Measurements from ENCODE around the gene SYTL2.

SYTL2 gene

DNA sequence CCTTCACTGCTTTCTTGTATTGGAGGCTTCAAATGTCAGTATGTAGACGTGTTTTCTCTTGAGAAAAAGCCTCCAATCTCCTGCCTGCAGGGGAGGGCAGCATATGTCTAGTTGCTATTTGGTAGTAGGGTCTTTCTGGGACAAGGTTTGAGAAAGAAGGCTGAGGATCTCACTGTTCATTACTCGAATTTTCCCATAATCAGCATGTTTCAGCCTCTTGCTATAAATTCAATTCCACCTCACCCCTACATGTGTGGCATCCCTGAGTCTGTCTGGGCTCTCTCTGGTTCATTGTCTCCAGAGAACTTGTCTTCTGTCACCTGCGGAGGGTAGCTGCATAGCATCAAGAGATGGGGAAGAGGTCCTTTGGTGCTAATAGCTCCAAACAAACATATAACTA, 24.8 kb upstream of the SYTL2 start:
- no peak for TF ChIP-seq CTCF (conservative IDR thresholded peaks at IDR 0.05; ENCODE audit: low read depth)
- no peak overlapping the region for H3K27ac ChIP-seq
- ChIA-PET CTCF (no interaction called here), POLR2A (ENCODE audit: low non-redundant PET) (no interaction called here)
- DNase-seq (ENCODE audit: low spot score), result no peak

DNA sequence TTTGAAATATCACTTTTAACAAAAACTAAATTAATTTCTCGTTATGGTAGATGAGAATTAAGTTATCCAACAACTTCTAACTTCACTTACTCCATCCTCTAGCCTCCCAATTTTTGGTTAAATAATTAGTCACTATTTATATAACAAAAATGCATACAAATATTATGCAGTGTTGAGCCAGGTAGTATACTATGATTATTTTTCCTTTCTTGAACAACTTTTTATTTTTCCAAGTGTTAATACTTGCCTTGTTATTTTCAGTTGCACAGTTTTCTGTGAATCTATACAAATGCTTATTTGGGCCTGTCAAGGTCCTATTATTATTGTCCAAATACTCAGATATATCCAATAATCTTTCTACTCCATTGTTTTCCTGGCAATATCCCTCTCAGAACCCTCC, 24.3 kb upstream of the SYTL2 start:
- DNase-seq (ENCODE audit: low spot score), result no peak
- ChIA-PET POLR2A (ENCODE audit: low non-redundant PET) (no interaction called here), CTCF (no interaction called here)
- TF ChIP-seq CTCF (conservative IDR thresholded peaks at IDR 0.05; ENCODE audit: low read depth), result no peak
- H3K27ac ChIP-seq, result no peak overlapping the region

DNA sequence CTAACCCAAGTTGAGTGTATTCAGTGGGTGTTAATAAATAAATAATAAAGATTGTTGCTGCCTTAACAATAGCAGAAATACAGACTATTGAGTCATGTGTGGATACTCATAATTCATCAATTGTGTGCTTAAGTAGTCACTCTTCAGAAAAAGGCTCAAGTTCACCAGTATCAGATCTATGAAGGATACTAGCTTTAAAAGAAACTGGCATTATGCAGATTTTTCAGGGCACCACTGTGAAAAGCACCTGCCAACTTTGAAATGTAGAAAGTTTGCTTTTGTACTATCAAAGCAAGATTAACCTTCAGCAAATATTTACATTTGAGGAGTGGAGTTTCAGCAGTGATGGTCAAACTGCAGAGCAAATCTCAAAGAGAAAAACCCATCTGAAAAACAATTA, 20.1 kb upstream of the SYTL2 start:
- no peak for DNase-seq (ENCODE audit: low spot score)
- no peak for TF ChIP-seq CTCF (conservative IDR thresholded peaks at IDR 0.05; ENCODE audit: low read depth)
- ChIA-PET CTCF (no interaction called here), POLR2A (ENCODE audit: low non-redundant PET) (no interaction called here)
- no peak overlapping the region for H3K27ac ChIP-seq

- no peak overlapping the region for H3K27ac ChIP-seq
- POLR2A ChIA-PET (ENCODE audit: low non-redundant PET), result no interaction called here
- CTCF ChIA-PET, result interaction anchor here (0.6 kb wide), 1 partner anchor 33 kb away, joined by 3 read pairs; no protein-coding TSS in a partner anchor
- no peak for DNase-seq (ENCODE audit: low spot score)
- no peak for TF ChIP-seq CTCF (conservative IDR thresholded peaks at IDR 0.05; ENCODE audit: low read depth)
Measured at GRCh38 chr11:85829172-85829571, 18.2 kb upstream of the SYTL2 start.

- H3K27ac ChIP-seq, result no peak overlapping the region
- POLR2A ChIA-PET (ENCODE audit: low non-redundant PET), result no interaction called here
- CTCF ChIA-PET, result interaction anchor here (0.7 kb wide), 1 partner anchor 345 kb away, joined by 4 read pairs; no protein-coding TSS in a partner anchor
- DNase-seq (ENCODE audit: low spot score), result no peak
- TF ChIP-seq CTCF (conservative IDR thresholded peaks at IDR 0.05; ENCODE audit: low read depth), result no peak
Measured at GRCh38 chr11:85828640-85828978, 17.7 kb upstream of the SYTL2 start.

DNA sequence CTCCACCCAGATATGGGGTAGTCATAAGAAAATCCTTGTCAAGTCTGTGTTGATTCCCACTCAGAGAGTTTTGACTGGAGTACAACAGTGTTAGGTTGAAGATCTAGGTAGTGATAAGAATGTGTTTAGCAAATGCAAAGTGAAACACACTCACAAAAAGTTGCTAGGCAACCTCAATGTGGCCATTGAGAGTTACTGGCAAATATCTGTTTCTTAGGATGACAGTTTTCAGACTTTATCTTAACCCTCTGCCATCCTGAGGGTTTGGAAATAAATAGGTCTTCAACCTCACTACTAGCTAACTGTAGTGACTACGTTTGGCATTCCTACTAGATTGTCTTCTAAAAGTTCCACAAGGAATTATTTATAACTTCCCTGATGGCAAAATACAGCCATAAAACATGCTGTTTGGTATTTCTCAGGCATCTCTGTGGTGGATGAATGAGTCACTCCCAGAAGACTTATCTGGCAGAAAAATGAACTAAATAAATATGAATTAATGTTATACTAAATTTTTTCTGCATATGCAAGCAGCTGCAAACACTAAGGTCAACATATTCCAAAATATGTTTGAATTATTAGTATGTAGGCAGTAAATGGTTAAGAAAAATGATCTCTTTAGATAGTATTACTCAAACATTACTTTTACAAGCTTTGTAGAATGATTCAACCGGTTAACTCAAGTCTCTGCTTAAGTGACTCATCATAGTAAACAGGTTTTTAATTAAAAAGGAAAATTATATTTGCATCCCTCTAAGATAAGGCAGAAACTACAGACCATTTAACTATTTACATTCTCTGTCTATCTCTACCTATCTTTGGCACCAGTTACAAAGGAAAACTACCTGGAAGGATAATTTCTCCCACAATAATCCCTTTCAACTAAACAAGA, 17.1 kb upstream of the SYTL2 start:
- no peak for TF ChIP-seq CTCF (conservative IDR thresholded peaks at IDR 0.05; ENCODE audit: low read depth)
- POLR2A ChIA-PET (ENCODE audit: low non-redundant PET), result no interaction called here
- no peak overlapping the region for H3K27ac ChIP-seq
- peak; percentile 75 for DNase-seq (ENCODE audit: low spot score)
- CTCF ChIA-PET, result interaction anchor here (0.5 to 0.7 kb wide), 2 partner anchors 316 to 345 kb away, joined by 4 read pairs; no protein-coding TSS in a partner anchor
